ELF-1 (cell line): ENCODE measurements around the gene GNRHR.

Experiments used
- DNase-seq: peaks from one replicate; pipeline ENCODE4 v3.0.0-alpha.2; 2016; ENCODE audit warnings: low read depth, low spot score

The GNRHR gene

GRCh38 chr4:67700116-67700737, 54.0 kb downstream of the GNRHR start:
- no peak for DNase-seq

DNA sequence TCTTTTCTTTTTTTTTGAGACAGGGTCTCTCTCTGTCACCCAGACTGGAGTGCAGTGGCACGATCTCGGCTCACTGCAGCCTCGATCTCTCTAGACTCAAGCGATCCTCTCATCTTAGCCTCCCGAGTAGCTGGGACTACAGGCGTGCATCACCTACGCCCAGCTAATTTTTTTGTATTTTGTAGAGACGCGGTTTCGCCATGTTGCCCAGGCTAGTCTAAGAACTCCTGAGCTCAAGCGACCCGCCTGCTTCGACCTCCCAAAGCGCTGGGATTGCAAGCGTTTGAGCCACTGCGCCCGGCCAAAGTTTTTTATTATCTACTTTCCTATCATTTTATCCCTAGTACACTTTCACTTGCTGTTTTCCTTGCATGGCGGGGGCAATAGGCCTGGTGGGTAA, 54.6 kb downstream of the GNRHR start:
- peak; percentile 17 for DNase-seq

DNA sequence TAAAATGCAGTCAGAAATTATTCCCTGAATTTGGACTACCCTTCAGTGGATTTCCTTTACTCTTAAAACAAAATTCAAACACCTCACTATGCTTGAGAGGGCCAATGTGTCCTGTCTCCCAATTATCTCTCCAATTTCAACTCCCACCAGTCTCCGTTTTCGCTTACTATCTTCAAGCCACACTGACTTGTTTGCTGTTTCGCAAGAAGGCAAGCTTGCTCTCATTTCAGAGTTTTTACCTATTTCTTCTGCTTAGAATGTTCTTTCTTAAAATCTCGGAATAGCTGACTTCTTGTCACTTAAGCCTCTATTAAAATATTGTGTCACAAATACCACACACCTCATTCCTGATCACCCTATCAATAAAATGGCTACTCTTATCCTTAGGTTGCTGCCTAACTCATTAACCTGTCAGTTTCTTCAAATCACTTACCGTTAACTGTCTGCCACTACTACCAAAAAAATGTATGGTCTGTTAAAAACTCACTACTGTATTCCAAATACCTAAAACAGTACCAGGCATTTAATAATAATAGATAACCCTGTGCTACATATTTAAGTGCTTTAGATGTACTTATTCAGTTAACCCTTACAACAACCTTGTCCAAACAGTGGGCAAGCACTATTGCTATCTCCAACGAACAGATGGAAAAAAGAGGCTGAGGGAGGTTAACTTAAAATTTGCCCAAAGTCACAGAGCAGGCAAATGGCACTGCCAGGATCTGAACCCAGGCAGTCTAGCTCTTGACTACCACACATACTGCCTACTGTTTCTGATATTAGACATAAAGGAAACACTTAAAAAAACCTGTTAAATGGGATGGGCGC, 56.1 kb downstream of the GNRHR start:
- DNase-seq = no peak

DNA sequence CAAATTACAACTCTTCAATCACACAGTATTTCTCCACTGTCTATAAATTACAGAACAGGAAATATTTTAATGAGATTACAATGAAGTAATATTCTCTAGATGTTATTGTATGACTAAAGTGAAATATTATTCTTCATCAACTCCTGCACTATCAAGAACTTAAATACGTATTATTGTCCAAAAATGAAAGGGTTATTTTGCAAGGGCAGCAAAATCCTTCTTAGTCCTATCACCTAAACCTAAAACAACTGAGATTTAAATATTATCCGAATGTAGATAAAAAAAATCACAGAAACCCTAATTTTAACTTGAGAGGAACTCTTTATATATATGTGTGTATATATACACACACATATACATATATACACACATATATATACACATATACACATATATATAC, 58.1 kb downstream of the GNRHR start:
- no peak for DNase-seq

DNA sequence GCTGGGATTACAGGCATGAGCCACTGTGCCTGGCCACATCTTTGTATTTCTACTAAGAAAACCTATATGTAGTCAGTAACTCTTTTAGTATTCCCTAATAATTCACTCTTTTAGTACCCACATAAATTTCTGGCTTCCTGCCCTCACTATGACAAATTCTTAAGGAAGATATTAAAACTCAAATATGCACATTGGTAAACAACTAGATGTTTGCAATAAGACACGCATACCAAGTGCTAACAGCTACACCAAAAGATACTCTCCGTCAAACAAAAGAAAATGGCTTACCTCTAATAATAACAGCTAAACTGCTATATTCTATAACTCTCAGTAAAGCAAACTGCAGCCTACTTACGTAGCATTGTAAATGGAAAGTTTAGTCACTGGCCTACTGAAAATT, 59.5 kb downstream of the GNRHR start:
- no peak for DNase-seq

GRCh38 chr4:67691328-67691727, 62.9 kb downstream of the GNRHR start:
- DNase-seq = no peak
